GM21367 (cell line): ENCODE measurements around the gene MAN2A1.
"Not testable (repeated sequence)": the region's sequence is repeated elsewhere in the genome, so short reads cannot be mapped to it uniquely, and the experiment has no call there.

Experiments
- ATAC-seq: cut with Tn5 transposase; IDR thresholded peaks from one replicate; pipeline ENCODE4 v1.9.1; 2021; ENCODE audit not compliant: unreplicated experiment

MAN2A1 gene

DNA sequence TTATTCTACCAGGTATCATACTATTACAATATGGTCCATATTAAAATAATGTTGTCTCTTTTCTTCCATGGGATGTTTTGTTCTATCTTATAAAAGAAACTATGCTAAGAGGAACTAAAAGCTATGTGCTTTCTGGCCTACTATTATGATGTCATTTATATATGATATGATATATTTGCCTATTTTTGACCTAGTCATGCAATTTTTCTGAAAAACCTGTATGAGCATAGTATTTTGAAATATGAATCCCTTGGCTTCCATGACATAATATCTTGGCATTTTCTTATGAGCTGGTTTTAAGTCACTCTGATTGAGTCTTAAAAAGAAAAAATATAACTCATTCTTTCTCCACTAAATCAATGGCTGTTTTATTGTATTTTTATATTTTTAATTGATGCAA lies 60.7 kb downstream of the MAN2A1 start:
- ATAC-seq: no peak

DNA sequence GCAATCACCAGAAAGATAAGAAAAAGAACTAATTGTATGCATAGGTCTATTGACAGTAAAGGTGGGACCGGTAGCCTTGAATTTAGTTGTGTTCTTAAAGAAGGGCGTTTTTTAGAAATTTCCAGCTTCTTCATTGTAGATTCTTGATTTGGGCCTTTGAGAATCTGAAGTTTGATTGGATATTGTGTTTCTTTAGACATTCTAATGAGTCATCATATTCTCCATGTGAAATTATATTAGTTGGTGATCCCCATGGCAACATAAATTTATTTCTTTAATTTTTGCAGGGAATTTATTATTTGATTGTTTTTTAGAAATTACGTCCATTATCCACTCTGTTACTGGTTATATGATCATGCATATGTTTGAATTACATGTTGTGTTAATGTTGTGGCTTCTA lies 63.6 kb downstream of the MAN2A1 start:
- no peak for ATAC-seq

DNA sequence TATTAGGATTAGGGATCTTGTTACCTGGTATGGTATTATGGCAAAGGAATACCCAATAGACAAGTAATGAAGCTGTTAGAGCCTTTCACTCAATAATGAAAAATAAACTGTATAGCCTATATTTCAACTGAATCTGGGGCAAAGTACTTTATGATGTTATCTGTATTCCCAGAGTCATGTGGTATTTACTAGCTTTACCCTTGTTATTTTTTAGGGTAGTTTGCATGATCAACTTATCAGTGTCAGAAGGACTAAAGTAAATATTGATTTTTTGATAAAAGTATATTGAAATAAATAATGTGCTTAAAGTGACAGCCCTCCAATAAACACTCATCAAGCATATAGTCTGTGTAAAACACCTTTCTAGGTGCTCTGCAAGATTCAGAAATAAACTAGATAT lies 64.6 kb downstream of the MAN2A1 start:
- no peak for ATAC-seq

DNA sequence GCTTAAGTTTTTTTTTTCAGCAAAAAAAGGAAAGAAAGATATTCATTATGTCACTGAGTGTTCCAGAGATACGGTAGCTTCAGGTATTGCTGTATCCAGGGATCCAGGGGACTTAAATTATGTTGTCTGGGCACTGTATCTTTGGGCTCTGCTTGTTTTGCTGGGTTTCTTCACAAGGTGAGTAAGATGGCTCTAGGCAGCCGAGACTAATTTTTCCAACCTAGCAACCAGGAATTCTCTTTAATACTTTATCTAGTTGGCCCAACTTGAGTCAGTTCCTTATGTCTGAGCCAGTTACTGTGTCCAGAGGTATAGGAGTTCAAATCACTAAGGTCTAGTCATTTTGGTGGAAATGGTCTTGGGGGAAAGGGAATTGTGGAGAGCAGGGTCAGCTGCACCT lies 66.0 kb downstream of the MAN2A1 start:
- ATAC-seq: no peak

DNA sequence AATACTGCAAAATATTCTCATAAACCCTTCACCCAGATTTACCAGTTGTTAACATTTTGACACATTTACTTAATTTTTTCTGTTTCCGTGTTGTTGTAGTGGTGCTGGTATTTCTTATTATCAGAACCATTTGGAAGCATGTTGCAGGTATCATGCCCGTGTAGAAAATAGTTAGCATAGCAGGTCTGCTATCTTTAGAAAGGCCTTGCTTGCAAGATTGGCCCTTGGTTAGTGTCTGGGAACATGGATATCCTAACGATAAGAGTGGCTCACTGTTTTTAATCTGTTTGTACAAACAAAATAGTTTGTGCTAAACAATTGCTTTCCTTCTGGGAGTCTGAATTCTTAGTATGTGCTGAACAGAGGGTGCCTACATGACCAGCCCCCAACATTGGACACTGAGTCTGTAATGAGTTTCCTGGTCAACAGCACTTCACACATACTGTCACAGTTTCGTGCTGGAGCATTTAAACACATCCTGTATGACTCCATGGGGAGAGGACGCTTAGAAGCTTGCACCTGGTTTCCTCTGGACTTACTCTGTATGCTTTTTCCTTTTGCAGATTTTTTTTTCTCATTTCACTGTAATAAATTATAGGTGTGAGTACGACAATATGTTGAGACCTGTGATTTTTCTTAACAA lies 66.9 kb downstream of the MAN2A1 start:
- ATAC-seq: no peak

DNA sequence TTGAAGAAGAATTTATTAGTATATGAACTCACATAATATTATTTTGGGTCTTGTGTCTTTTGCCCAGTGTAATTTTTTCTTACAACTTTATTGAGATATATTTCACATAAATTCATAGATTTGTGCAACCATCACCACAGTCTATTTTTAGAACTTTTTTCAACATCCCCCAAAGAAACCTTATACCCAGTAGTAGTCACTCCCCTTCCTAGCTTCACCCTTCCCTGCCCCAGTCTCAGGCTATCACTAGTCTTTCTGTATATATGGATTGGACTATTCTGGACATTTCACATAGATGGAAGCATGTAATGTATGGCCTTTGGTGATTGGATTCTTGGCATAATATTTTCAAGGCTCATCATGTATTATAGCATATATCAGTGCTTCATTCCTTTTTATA lies 67.8 kb downstream of the MAN2A1 start:
- ATAC-seq: no peak

DNA sequence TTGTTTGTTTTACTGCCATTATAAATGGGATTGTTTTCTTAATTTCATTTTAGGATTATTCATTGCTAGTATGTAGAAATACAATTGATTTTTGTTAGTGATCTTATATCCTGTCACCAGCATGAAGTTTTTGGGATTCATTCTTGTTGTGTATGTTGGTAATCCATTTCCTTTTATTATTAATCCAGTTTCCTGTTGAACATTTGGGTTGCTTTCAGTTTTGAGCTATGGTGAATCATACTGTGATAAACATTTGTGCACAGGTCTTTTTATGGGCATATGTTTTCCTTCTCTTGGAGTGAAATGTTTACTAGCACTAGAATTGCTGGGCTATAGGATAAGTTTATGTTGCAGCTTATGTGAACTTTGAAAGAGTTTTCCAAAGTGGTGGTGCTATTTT lies 69.6 kb downstream of the MAN2A1 start:
- no peak for ATAC-seq

GRCh38 chr5:109760130-109760529 lies 70.4 kb downstream of the MAN2A1 start:
- not testable (repeated sequence) for ATAC-seq

- ATAC-seq: no peak
Observed at GRCh38 chr5:109762821-109763220, 73.1 kb downstream of the MAN2A1 start.

GRCh38 chr5:109767184-109767995 lies 77.7 kb downstream of the MAN2A1 start:
- ATAC-seq: no peak

- no peak for ATAC-seq
Observed at GRCh38 chr5:109767997-109768396, 78.3 kb downstream of the MAN2A1 start.

GRCh38 chr5:109769597-109770291 lies 80.0 kb downstream of the MAN2A1 start:
- no peak for ATAC-seq

DNA sequence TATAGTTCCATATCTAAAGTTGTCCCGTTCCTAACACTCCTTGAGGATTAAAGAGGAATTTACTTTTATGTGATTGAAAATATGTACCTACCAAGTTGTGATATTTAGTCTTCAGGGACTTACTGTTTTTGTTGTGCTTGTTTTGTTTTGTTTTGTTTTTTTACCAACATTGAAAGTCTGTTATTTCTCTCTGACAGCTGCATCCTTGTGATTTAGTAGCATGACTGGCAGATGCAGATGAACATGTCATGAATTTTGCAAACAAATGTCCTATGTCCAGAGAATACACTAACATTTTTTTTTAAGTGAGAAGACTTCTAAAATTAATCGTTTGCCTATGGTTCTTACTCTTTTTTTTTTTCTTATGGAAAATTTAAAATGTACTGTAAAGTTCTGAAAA lies 85.4 kb downstream of the MAN2A1 start:
- ATAC-seq: no peak

DNA sequence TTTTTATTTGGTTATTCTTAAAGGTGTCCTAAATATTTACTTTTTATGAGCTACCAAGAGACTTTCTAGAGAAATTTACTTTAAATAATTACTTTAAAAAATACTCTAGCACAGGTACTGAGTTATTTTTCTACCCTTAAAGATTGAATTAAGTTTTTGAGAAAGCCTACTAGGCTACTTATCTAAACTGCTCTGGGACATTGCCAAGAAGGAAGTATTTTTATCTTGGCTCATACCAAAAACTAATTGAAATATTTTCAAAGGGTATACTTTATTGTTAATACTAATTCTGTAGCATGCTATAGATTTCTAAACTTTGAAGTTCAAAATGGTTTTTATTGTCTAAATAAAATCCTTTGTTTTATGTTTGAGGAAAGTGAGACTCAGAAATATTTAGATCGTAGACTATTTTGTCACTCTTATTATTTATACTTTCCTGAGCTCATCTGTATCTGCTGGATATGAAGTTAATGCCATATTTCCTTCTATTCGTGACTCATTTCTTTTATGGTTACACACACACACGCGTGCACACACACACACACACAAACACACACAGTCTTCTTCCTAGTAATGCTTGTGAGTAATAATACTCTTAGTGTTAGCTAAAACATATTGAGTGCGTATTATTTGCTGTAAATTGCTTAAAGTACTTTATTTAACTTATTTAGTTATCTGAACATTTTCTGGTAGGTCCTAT lies 89.5 kb downstream of the MAN2A1 start:
- no peak for ATAC-seq

DNA sequence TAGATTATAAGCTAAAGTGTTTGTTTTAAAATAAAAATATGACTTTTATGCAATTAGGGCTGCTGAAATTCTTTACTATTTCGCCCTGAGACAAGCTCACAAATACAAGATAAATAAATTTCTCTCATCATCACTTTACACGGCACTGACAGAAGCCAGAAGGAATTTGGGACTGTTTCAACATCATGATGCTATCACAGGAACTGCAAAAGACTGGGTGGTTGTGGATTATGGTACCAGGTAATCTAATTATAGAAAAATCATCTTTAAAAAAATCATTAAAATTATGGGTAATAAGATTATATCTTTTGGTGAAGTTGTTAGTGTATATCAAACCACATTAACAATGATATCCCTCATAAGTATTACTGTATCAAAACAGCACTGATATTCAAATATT lies 95.0 kb downstream of the MAN2A1 start:
- ATAC-seq: no peak

DNA sequence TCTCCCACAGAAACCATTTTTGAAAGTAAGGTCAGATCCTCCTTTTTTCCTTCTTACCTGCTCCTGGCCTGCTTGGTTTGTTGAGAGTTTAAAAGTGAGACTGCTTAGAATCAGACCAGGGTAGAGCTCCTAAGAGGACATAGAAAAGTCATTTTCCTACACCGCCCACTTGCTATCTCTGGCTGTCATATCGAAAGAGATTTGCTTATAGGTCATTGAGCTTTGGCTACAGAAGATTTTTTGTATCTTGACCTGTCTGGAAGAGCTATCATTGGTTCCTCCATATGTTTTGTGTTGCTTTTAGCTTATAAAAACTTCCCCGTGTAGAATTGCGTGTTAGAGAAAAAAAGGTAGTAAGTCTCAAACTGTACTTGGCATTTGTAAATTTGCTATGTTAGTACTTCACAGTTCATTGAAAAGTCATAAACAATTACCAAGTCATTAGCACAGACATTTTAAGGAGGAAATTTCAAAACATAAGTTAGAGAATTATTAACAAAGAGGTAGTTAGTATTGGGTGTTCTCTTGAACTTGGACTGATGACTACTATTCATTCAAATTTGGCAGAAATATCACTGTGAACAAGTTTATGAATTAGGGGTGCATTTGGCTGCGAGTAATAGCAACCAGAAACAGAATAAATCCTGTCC lies 96.6 kb downstream of the MAN2A1 start:
- ATAC-seq: no peak

DNA sequence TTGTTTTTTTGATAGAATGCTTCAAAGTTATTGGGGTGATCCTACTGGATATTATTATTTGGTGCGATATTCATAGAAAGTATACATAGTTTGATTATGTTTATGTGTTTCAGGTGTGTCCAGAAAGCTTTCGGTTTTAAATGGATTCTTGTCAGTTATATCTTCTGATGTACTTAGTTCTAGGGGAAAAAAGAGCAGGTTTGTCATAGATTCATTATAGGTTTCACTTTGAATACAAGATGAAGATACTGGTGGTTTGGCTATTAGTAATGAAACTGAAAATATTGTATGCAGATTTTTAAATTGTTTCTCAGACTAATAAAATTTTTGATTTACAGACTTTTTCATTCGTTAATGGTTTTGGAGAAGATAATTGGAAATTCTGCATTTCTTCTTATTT lies 98.9 kb downstream of the MAN2A1 start:
- peak; percentile 94 for ATAC-seq

DNA sequence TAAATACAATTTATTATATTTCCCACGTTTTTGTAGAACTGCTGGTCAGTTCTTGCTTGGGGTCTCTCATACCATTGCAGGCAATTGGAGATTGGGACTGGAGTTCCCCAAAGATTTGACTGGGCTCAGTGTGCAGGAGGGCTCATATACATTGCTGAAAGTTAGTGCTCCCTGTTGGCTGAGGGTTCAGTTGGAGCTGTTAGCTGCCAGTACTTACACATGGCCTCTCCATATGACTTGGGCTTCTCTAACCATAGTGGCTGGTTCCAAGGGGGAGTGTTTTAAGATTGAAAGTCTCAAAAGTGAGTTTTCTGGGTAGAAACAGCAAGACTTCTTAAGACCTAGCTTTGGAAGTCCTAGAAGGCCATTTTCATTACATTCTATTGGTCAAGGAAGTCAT lies 102.9 kb downstream of the MAN2A1 start:
- no peak for ATAC-seq

DNA sequence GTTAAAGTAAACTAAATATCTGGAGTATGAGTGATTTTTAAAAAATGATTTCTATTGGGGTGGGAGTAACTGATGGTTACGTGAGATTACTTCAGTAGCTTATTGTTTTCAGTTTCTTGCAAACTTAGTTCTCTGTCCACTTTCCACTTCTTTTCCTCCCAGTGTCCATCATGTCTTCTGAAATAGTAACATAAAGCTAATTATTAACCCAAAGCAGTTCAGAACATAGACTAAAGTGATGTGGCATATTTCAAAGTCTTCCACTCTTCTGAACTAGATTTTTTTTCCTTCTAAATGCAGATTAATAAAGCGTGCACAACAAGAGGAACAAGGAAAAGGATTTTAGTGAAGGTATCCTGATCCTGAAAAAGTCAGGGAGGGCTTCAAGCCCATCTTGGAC lies 114.1 kb downstream of the MAN2A1 start:
- no peak for ATAC-seq

GRCh38 chr5:109805472-109805871 lies 115.7 kb downstream of the MAN2A1 start:
- no peak for ATAC-seq

DNA sequence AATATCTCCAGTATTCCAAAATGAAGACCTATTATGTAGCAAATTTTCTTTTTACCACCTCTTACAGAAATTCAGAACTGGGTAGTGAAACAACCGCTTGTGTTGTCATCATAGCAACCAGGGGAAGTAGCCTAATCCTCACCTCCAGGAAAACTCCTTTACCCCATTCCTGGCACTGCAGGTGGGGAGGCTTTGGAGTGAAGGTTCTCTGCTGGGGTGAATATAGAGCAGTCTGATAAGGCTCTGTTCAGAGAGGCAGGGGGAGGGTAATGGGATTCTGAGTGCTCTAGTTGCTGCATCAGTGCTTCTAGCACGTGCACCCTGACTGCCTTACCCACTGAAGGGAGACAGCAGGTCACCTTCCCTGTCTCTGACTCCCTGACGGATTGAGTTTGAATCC lies 116.2 kb downstream of the MAN2A1 start:
- ATAC-seq: no peak
